Activated gamma-delta T cell treated with anti-CD3 and anti-CD28 coated beads, Interleukin-2, amount 50 U/mL, for 16 hours (primary cell): ENCODE results near the gene MALRD1.

Experiments
- DNase-seq: peaks from one replicate; pipeline ENCODE4 v3.0.0-alpha.2; 2020; ENCODE audit warnings: low read depth

Gene MALRD1

GRCh38 chr10:19048489-19048888 is at the start of gene MALRD1:
MALRD1 (plus strand) TSS chr10:19048801; CDS start chr10:19048939, 138 bp downstream.
- DNase-seq, result no peak

DNA sequence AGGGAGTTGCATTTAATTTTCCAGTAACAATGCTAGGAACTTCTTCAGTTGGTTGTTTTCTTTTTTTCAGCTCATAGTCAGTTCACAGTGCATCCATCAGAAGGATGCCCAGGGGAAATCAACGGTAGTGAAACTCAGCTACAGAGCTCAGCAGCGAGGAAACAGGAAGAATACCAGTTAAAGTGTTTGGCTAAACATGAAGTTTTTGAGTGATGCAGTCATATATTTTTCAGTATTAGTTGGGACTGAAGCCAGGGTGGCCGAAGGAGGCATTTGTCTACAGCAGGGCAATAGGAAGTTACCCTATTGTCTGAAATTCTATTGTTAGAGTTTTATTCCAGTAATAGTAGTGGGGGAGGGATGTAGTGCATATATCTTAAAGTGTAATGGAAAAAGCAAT is 45.3 kb upstream of the MALRD1 start:
- no peak for DNase-seq

DNA sequence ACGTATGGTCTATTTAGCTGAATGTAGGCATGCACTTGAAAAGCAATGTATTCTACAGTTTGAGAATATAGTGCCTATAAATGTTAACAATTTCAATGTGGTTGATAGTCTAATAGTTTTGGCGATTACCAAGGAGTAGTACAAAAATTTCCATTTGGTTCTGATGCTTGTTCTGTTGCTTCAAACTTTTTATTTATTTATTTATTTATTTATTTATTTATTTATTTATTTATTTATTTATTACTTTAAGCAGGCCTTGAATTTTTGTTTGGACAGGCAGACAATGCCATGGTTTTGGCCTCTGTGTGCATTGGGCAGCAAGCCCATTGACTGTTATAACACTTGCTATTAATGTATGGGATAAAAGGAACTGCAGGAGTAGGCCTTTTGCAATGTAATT is 36.5 kb upstream of the MALRD1 start:
- DNase-seq, result no peak

DNA sequence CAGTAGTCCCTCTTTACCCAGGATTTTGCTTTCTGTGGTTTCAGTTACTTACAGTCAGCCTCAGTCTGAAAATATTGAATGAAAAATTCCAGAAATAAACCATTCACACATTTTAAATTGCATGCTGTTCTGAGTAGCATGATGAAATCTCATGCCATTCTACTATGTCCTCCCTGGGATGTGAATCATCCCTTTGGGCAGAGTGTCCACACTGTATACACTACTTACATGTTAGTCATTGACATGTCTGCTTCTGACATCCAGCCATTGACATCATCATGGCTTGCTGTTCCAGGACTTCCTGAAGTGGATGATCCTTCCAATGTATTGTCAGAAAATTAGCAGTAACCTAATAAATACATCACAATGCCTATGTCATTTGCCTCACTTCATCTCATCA is 34.6 kb upstream of the MALRD1 start:
- no peak for DNase-seq

- DNase-seq, result no peak
These were observed 34.1 kb upstream of the MALRD1 start for GRCh38 chr10:19014498-19014897.

DNA sequence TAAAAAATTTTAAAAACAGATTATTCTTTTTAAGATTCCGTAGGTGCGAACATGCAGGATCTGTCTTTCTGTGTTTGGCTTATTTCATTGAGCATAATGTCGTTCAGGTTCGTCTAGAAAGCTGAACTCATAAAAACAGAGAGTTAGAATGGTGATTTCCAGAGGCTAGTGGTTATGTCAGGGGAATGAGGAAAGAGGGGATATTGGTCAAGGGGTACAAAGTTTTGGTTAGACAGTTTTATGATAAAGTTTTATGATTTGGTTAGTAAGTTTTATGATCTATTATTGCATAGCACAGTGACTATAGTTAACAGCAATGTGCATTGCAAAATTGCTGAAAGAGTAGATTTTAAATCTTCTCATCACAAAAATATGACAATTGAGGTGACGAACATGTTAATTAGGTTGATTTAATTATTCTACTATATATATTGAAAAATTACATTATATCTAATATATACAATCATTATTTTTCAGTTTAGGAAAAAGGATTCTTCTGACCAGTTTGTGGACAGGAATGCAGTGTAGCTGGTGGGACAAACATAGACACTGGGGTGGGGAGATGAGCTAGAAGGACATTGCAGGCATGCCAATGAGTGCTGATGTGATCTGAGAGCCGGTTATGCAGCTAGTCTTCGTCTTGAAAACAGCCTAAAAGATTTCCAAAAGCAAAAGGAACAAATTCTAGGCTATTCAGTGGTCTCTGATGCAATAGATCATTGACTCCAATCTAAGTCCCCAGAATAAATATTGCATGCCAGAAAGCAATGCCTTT is 31.3 kb upstream of the MALRD1 start:
- DNase-seq, result no peak

DNA sequence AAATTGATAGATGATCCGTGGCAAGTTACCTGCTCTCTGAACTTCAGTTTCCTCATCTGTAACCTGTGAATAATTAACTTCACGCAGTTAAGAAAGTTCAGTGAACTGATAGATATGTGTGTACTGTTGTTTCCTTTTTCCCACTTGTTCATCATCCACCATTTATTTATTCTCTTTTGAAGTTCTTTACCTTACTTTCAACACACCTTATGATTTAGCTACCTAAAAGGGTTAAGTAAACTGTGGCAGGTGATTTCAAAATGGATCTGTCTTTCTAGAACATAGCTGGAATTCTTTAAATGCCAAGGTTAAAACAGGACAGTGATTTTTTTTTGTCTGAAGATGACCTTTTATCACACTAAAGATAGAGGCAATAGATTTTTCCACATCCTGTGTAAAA is 27.4 kb upstream of the MALRD1 start:
- no peak for DNase-seq

DNA sequence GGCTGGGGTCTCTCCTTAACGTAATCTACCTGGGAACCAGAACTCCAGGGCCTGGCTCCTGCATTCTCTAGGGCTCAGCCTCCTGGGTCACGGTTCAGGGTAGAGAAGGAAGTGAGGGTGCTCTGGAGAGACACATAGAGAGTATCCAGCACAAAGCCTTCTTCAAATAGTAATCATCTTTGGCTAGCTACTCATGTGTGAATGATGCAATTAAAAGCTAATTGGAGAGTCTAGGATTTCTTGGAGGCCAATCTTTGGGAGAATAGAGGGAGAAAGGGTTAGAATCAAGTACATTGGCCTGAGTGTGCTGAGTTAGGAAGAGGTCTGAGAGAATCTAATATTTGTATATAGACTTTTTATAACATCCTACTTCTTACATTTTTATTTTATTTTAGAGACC is 24.0 kb upstream of the MALRD1 start:
- no peak for DNase-seq

DNA sequence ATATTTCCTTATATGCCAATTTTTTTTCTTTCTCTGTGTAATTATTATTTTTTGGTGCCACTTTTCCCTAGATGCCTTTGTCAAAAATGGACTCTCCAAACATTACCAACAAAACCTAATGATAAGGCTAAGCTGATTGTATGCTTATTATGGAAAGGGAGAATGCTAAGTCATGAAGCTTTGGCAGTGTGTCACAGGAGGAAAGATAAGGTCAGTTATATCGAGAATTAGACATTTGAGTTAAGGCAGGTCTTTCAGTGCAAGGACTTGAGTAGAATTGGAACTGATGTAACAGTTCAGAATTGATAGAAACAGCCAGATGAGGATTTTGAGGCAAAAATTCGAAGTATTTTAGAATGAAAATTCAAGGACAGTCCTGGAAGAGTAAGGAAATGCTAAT is 16.8 kb upstream of the MALRD1 start:
- no peak for DNase-seq

DNA sequence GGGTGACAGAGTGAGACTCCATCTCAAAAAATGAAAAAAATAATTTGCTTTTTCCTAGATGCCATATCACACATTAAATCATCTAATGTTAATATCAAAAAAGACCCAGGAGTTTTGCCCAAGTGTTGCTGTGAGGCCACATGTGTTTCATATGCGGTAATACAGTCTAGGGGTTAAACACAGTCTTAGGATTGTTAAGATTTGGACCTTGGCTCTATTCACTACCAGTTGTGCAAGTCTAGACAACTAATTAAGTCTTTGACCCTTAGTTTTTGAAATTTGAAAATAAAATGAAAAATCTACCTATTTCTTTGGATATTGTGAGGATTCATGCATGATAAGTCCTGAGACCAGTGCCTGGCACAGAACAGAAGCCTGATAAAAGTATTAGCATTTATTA is 14.9 kb upstream of the MALRD1 start:
- DNase-seq, result no peak

DNA sequence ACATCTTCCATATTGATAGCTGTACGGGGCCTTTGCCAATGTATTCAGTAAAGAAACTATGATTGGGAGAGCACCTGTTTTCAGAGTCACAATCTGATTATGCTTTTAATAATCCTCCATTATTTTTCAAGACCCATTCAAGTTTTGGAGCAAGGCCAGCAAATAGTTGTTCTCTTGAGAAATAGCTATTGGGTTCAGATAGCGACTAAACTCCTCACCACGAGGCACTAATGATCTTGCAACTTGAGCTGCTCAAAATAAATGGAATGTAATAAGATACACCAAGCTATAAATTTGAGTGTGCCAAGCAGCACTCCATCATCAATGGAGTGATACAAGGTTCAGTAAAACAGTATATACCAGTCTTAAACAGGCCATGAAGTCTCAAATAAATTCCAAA is 7.4 kb upstream of the MALRD1 start:
- DNase-seq, result no peak

DNA sequence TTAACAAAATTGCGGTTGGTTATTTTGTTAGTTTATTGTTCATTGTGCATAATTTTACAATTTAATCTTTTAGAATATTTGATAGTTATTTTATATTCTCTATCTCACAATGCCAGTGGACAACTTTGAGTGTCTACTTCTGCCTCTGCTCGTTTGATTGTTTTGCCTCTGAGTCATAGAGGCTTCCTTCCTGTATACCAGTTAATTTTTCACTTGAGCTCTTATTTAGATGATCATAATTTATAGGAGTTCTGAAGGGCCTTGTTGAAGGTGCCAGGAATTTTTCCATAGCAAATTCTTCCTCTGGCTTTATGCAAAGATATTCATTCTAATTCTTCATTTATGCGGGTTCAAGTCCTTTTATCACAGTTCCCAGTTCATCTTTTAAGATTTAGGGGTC is 5.2 kb upstream of the MALRD1 start:
- DNase-seq, result no peak

DNA sequence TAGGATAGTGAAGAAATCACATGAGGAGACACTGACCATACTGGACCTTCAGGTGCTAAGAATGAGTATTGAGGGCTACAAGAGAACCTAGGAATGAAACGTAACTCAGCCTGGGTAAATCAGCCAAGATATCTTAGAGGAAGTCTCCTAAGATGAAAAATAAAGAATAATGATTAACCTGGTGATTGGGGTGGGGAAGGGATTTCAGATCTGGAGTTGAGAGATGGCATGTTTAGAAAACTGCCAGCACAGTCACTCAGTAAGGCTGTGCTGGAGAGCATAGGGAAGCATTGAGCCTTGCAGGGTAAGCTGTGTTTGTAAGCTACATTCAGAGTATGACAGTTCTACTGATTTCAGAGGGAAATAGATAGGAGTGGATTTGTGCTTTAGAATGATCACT is 1.9 kb upstream of the MALRD1 start:
- no peak for DNase-seq

DNA sequence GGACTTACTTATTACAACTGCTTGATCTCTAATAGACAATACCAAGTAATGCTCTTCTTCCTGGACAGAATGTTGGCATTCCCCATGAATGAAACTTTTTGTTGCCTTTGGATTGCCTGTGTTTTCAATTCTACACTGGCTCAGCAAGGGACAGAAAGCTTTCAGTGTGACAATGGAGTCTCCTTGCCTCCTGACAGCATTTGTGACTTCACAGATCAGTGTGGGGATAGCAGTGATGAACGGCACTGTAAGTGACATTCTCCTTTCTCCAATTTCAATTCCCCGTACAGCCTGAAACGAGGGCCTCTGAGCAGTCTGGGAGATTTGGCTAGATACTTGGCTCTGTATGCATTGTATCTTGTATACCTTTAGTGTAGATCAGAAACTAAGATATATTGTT is 290 bp downstream of the MALRD1 start:
- no peak for DNase-seq

DNA sequence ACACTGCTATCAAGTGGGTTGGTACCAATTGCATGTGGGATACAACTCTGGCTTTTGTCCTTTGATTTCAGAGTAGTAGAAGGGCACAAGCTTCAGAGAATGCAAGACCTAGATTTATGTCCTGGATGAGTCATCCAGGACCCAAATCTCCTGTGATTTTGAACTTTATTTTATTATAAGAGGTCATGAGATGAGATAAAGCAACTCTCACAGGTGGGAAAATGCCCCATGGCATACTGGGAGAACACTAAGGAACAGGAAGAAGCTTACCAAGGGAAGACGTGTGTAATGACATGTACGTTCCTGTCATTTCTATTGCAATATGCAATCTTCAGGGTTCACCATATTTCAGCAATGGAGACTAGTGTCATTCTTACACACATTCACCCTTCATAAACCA is 966 bp downstream of the MALRD1 start:
- DNase-seq, result no peak

GRCh38 chr10:19054289-19054835 is 5.8 kb downstream of the MALRD1 start:
- DNase-seq, result no peak

DNA sequence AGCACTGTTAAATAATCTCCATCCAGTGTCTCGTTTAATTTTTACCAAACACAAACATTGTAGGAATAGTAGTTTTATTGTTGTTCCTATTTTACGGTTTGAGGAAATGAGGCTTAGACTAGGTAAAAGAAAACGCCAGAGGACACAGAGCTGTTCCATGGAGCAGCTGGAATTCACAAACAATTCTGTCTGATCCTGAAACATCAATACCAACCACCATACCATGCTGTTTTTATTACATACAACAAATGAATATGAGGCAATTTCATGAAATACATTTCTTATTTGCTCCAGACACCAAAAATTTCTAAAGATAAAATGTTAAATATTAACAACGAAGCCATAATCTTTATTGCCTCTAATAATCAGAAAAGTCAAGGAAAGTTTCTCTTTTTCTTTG is 9.4 kb downstream of the MALRD1 start:
- no peak for DNase-seq

GRCh38 chr10:19063986-19064385 is 15.4 kb downstream of the MALRD1 start:
- no peak for DNase-seq

- no peak for DNase-seq
These were observed 23.3 kb downstream of the MALRD1 start for GRCh38 chr10:19071946-19072345.

GRCh38 chr10:19077276-19077675 is 28.7 kb downstream of the MALRD1 start:
- DNase-seq, result no peak

DNA sequence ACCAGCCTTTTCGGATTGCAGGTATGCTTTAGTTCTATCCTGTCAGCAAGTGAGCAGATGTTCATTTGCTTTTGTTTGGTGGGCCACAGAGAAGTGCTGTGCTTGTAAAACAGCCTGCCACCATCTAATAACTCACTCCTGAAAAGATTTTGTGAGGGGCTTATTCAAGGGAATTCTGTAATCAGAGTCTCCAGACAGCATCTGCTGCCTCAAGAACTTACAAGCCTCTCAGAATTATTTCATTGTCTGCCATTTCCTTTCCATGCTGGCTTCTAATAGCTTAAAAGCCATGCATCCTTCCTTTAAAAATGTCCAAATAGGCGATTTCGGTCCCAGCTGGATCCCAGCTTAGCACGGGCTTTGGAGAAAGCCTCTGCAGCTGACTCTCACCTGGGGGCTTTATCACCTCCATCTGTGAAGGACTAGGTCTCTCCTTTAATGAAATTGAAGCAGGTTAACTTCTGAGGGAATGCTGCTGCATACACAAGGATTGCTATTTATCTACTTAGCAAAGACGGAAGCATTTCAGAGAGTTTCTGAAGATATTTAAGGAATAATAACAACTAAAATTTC is 48.0 kb downstream of the MALRD1 start:
- no peak for DNase-seq

DNA sequence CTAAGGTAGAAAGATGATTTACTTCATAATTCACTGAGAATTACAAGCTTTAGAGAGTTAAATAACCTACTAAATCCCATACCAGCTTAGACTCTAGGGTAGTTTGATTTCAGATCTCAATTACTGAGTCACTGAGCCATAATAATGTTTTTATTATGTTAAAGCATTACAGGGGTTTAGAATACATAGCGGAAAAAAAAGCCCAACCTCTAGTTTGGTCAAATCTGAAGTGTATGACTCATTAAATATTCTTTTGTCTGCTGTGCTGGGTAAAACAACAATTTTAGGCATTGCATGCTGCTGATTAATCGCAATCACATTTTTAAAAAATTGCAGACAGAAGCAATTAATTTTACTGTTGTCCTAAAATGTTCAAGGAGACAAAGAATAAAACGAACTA is 48.5 kb downstream of the MALRD1 start:
- DNase-seq, result no peak

GRCh38 chr10:19098803-19099202 is 50.2 kb downstream of the MALRD1 start:
- no peak for DNase-seq

- no peak for DNase-seq
These were observed 58.8 kb downstream of the MALRD1 start for GRCh38 chr10:19107406-19107805.
